Hepatocyte (in vitro differentiated cells): ENCODE results near the gene PCDH9.

ENCODE experiments used
- CTCF ChIP-seq: fragments of 200-600 bp; sonication (generic); IDR thresholded peaks from 2 replicates; pipeline ENCODE4 v1.5.1; 2016; ENCODE audit warnings: antibody characterized with exemption, mild to moderate bottlenecking; ENCODE audit not compliant: poor library complexity
- EZH2phosphoT487 ChIP-seq: fragments of 200-600 bp; sonication (generic); IDR thresholded peaks from one replicate; pipeline ENCODE4 v1.6.1; 2018; ENCODE audit warnings: antibody characterized with exemption, mild to moderate bottlenecking, low read depth, moderate library complexity; ENCODE audit not compliant: unreplicated experiment, severe bottlenecking

- no peak for TF ChIP-seq CTCF
- TF ChIP-seq EZH2phosphoT487, result no peak
These were observed 54.2 kb downstream of the PCDH9 start for GRCh38 chr13:67175836-67176459.
